ENCODE results near the gene CTXND2. TPM values are rescaled to one million over a fixed set of nuclear protein-coding genes. Genes with fewer than 3 reads are reported as not detected.

The CTXND2 gene
- total RNA-seq, 6 experiments from 2014 or later: not detected

DNA sequence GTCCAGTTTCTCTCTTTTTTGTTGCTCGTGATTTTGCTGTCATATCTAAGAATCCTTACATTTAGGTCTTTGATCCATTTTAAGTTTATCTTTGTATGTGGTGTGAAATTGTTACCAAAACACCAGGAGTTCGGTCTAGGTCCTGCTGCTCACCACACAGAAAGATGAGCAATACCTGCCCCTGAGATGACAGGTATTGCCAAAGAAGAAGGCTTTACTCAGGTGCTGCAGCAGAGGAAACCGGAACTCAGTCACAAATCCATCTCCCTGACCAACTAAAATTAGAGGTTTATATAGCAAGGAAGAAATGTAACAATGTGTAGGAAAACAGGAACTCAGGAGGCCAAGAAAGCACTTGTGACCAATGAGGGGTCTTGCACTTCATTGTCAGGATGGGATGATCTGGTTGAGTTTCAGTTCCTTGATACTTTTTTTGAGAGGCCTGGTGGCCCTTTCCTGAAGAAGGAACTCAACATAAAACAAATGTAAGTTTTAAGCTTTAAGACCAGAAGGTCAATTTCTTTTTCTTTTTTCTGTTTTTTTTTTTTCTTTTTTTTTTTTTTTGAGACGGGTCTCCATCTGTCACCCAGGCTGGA is 22.7 kb downstream of the CTXND2 start:
- no peak for DNase-seq
- H3K4me3 Mint-ChIP-seq: no peak overlapping the region
- no peaks in the 10 kb centered on the region for H3K9me3 Mint-ChIP-seq
- peaks cover 5% of the 10 kb centered on the region; the same call in 1 of the 2 replicates for H3K27me3 Mint-ChIP-seq (ENCODE audit: insufficient read depth)
- H3K4me1 Mint-ChIP-seq (ENCODE audit: low read depth): peaks cover 9% of the 10 kb centered on the region
- 0 out of 2 replicates have a peak, but pooled peaks cover 4% of the 10 kb centered on the region for H3K36me3 Mint-ChIP-seq (ENCODE audit: low read depth)
- TF ChIP-seq, protein P1, sequence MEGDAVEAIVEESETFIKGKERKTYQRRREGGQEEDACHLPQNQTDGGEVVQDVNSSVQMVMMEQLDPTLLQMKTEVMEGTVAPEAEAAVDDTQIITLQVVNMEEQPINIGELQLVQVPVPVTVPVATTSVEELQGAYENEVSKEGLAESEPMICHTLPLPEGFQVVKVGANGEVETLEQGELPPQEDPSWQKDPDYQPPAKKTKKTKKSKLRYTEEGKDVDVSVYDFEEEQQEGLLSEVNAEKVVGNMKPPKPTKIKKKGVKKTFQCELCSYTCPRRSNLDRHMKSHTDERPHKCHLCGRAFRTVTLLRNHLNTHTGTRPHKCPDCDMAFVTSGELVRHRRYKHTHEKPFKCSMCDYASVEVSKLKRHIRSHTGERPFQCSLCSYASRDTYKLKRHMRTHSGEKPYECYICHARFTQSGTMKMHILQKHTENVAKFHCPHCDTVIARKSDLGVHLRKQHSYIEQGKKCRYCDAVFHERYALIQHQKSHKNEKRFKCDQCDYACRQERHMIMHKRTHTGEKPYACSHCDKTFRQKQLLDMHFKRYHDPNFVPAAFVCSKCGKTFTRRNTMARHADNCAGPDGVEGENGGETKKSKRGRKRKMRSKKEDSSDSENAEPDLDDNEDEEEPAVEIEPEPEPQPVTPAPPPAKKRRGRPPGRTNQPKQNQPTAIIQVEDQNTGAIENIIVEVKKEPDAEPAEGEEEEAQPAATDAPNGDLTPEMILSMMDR (IDR thresholded peaks at IDR 0.05): no peak
- no peak overlapping the region for H3K27ac Mint-ChIP-seq

DNA sequence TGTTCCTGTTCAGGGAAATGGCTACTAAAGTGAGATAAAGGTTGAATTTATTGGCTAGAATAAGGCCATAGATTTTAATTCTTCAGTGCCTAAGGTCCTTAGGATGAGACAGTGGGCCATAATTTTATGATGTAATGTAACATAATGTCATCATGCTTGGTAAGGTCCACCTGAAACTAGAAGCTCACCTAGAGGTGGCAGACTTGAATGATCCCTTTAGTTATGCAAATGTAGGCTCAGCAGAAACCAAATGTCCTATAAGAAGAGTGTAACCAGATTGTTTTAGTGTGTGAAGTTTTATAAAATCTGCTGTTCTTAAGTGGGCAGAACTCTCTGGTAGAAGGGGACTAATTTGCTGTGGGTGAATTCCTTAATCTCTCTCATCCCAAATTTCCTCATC is 25.7 kb downstream of the CTXND2 start:
- 0 out of 2 replicates have a peak, but pooled peaks cover 4% of the 10 kb centered on the region for H3K36me3 Mint-ChIP-seq (ENCODE audit: low read depth)

DNA sequence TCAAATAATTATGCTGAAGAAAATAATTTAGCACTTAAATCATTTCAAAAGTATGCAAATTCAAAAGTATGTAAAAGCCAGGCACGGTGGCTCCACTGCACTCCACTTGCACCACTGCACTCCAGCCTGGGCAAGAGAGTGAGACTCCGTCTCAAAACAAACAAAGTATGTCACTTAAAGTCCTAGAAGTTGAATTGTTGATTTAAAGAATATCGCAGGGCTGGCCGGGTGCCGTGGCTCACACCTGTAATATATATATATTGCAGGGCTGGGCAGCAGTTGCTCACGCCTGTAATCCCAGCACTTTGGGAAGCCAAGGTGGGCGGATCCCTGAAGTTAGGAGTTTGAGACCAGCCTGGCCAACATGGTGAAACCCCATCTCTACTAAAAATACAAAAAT is 30.5 kb downstream of the CTXND2 start:
- Mint-ChIP-seq H3K27ac (no peak overlapping the region), H3K36me3 (ENCODE audit: low read depth) (no peaks in the 10 kb centered on the region)

More for the DNA sequence above, 25.7 kb downstream of the CTXND2 start:
- H3K4me1 Mint-ChIP-seq (ENCODE audit: low read depth): peaks cover 15% of the 10 kb centered on the region
- TF ChIP-seq, protein P1 (IDR thresholded peaks at IDR 0.05): no peak
- no peak for DNase-seq
- no peak overlapping the region for H3K4me3 Mint-ChIP-seq
- H3K27me3 Mint-ChIP-seq (ENCODE audit: insufficient read depth): peaks cover 4% of the 10 kb centered on the region; the same call in 1 of the 2 replicates
- H3K27ac Mint-ChIP-seq: no peak overlapping the region
- no peaks in the 10 kb centered on the region for H3K9me3 Mint-ChIP-seq

DNA sequence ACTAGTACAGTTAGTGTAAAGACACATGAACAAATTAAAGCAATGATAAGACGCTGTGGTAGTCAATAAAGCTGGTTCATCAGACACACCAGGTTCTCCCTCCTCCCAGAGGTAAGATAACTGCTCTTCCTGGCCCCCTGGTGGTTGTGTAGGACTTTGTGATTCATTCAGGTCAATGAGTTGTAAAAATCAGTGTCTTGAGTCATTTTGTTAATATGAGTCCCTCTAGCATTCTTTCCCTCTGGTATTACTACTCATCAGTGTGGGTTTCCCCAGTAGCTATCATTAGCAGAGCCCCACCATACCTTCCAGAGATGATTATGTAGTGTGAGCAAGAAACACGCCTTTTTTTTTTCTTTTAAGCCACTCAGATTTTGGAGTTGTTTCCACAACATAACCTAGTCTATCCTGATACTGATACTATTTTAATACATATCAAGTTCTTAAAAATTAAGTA is 35.6 kb downstream of the CTXND2 start:
- Mint-ChIP-seq H3K36me3 (ENCODE audit: low read depth) (peaks cover 10% of the 10 kb centered on the region; the same call in 1 of the 2 replicates), H3K4me3 (peak overlapping the region; percentile 42; the same call in 1 of the 2 replicates), H3K27ac (peak overlapping the region; percentile 49), H3K9me3 (no peaks in the 10 kb centered on the region), H3K27me3 (ENCODE audit: insufficient read depth) (no peaks in the 10 kb centered on the region; the same call in 1 of the 2 replicates), H3K4me1 (ENCODE audit: low read depth) (peaks cover 16% of the 10 kb centered on the region)
- TF ChIP-seq, protein P1 (IDR thresholded peaks at IDR 0.05): peak; percentile 92
- peak; percentile 92 for DNase-seq

More for the DNA sequence above, 30.5 kb downstream of the CTXND2 start:
- Mint-ChIP-seq H3K4me3 (no peak overlapping the region), H3K27me3 (ENCODE audit: insufficient read depth) (peaks cover 2% of the 10 kb centered on the region), H3K4me1 (ENCODE audit: low read depth) (peaks cover 21% of the 10 kb centered on the region), H3K9me3 (no peaks in the 10 kb centered on the region)
- no peak for DNase-seq
- TF ChIP-seq, protein P1 (IDR thresholded peaks at IDR 0.05): no peak

DNA sequence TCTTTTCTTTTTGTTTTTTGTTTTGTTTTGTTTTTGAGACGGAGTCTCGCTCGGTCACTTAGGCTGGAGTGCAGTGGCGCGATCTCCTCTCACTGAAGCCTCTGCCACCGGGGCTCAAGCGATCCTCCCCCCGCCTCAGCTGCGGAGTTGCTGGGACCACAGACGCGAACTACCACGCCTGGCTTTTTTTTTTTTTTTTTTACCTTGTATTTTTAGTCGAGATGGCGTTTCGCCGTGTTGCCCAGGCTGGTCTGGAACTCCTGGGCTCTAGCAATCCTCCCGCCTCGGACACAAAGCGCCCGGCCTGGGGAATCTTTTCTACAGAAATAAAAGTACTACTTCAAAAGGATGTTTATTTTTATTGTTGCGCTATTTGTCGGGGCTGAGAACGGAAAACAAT is 38.1 kb downstream of the CTXND2 start:
- H3K4me3 Mint-ChIP-seq: peak overlapping the region; percentile 97
- H3K27ac Mint-ChIP-seq: no peak overlapping the region; the same call in 1 of the 2 replicates
- TF ChIP-seq, protein P1 (IDR thresholded peaks at IDR 0.05): no peak

More for the DNA sequence above, 38.1 kb downstream of the CTXND2 start:
- Mint-ChIP-seq H3K36me3 (ENCODE audit: low read depth) (peaks cover 33% of the 10 kb centered on the region), H3K9me3 (peaks cover 4% of the 10 kb centered on the region; the same call in 1 of the 2 replicates), H3K4me1 (ENCODE audit: low read depth) (peaks cover 19% of the 10 kb centered on the region), H3K27me3 (ENCODE audit: insufficient read depth) (no peaks in the 10 kb centered on the region; the same call in 1 of the 2 replicates)
- DNase-seq: no peak

Measured in HFFc6 (cell line).